ENCODE measurements around the gene PIP4K2A.

DNA sequence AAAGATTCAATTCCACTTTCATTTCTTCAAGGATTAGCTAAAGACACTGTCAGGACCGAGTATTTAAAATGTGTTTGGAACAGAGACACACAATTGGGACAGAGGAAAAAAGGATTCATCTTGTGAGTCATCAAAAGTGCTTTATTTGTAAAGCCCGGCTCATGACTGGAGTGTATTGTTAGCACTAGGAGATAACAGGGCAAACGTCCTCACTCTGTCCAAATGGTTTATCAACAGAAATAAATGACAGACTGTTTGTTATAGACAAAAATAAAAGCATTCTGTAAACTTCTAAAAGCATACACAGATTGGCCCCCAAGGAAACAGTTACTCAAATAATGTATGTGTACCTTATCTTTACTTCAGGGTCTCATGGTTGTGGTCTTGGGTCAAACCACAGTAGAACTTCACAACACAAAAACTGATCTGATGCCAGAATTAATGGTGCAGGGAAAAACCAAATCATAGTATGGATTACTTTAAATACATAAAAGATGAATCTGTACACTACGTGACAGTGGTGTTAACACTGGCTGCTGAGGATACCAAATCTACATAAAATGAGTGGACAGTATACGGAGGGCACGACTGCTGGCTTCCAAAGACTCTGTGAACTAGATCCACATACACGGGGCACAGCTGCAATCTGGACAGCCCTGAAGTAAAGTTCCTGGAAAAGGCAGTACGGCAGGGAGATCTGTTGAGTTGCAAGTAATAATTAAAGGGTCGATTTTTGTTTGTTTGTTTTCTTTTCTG lies 179.4 kb downstream of the PIP4K2A start:
- TF ChIP-seq EZH2 (IDR thresholded peaks at IDR 0.05) (no peak), POLR2AphosphoS5 (IDR thresholded peaks at IDR 0.05; ENCODE audit: borderline replicate concordance, low read depth, low read length) (no peak)

Measured in SK-N-MC (cell line).